Smooth muscle cell (in vitro differentiated cells): ENCODE results near the gene FLNA. TPM values are rescaled to one million over a fixed set of nuclear protein-coding genes. Genes with fewer than 3 reads are reported as not detected.

ENCODE experiments used
- DNase-seq: peaks from one replicate; lab custom pipeline; 2025; ENCODE audit not compliant: unreplicated experiment; lab: John Stamatoyannopoulos, UW
- H2AFZ ChIP-seq: fragments of 200-600 bp; sonication (generic); 2 replicates; pipeline ENCODE4 v1.6.0; 2016; ENCODE audit warnings: antibody characterized with exemption, low read depth, mild to moderate bottlenecking
- H3F3A ChIP-seq: fragments of 200-600 bp; sonication (generic); 2 replicates; pipeline ENCODE4 v1.6.0; 2017; ENCODE audit warnings: antibody characterized with exemption, low read depth
- H3K27ac ChIP-seq: fragments of 200-600 bp; sonication (generic); 2 replicates; pipeline ENCODE4 v1.5.1; 2016; ENCODE audit warnings: low read depth, mild to moderate bottlenecking
- H3K27me3 ChIP-seq: fragments of 200-600 bp; sonication (generic); 2 replicates; pipeline ENCODE4 v1.6.1; 2016; ENCODE audit warnings: low read depth, mild to moderate bottlenecking
- H3K36me3 ChIP-seq: fragments of 200-600 bp; sonication (generic); 2 replicates; pipeline ENCODE4 v1.5.1; 2016; ENCODE audit warnings: low read depth
- H3K4me1 ChIP-seq: fragments of 200-600 bp; sonication (generic); 2 replicates; pipeline ENCODE4 v1.5.1; 2016; ENCODE audit warnings: low read depth
- H3K4me2 ChIP-seq: fragments of 200-600 bp; sonication (generic); 2 replicates; pipeline ENCODE4 v1.6.0; 2016; ENCODE audit warnings: mild to moderate bottlenecking
- H3K4me3 ChIP-seq: fragments of 200-600 bp; sonication (generic); 2 replicates; pipeline ENCODE4 v1.5.1; 2016; ENCODE audit warnings: mild to moderate bottlenecking
- H3K79me2 ChIP-seq: fragments of 200-600 bp; sonication (generic); 2 replicates; pipeline ENCODE4 v1.6.0; 2016; ENCODE audit warnings: low read depth, mild to moderate bottlenecking
- H3K9ac ChIP-seq: fragments of 200-600 bp; sonication (generic); 2 replicates; pipeline ENCODE4 v1.6.0; 2016; ENCODE audit warnings: low read depth
- H3K9me3 ChIP-seq: fragments of 200-600 bp; sonication (generic); replicated peaks from 2 replicates; pipeline ENCODE4 v1.5.1; 2016; ENCODE audit warnings: low read depth
- H4K20me1 ChIP-seq: fragments of 200-600 bp; sonication (generic); 2 replicates; pipeline ENCODE4 v1.6.0; 2016; ENCODE audit warnings: low read depth
- WGBS: methylation state at CpG from one replicate; pipeline ENCODE4 v1.1.7; 2016; ENCODE audit warnings: low lambda C conversion rate; 5-methylcytosine and 5-hydroxymethylcytosine counted together
- polyA plus RNA-seq: library from polyadenylated mRNA; unstranded; fragments of >200 nt; fragmentation: Nextera tagmentation; extraction: Ambion mirVana; gene quantifications from 2 replicates; pipeline ENCODE4 v1.2.1, GENCODE V29; 2016
- total RNA-seq: library from RNA; depleted of rRNA; stranded (reverse); fragments of >200 nt; gene quantifications from 2 replicates; pipeline ENCODE4 v1.2.3, GENCODE V29; 2014
- TF ChIP-seq, protein P1 (sequence below): fragments of 200-600 bp; sonication (generic); IDR thresholded peaks from 2 replicates; pipeline ENCODE4 v1.5.1; 2017; ENCODE audit warnings: borderline replicate concordance, mild to moderate bottlenecking, antibody characterized with exemption; ENCODE audit not compliant: insufficient read depth, poor library complexity, severe bottlenecking

Gene FLNA
- total and polyA plus RNA-seq, 2 experiments from 2014 or later: 860 to 1,632 TPM

- Histone ChIP-seq H3K4me2 (no peak overlapping the region), H3K27ac (no peak overlapping the region), H3K4me1 (no peaks in the 10 kb centered on the region), H3F3A (no peaks in the 10 kb centered on the region), H3K79me2 (no peaks in the 10 kb centered on the region), H3K9ac (no peak overlapping the region), H3K4me3 (no peak overlapping the region), H3K36me3 (no peaks in the 10 kb centered on the region), H4K20me1 (no peaks in the 10 kb centered on the region), H2AFZ (no peak overlapping the region), H3K9me3 (no peaks in the 10 kb centered on the region), H3K27me3 (no peaks in the 10 kb centered on the region)
- 69% methylated on average over 7 of the region's 7 CpGs for WGBS
- TF ChIP-seq, protein P1, sequence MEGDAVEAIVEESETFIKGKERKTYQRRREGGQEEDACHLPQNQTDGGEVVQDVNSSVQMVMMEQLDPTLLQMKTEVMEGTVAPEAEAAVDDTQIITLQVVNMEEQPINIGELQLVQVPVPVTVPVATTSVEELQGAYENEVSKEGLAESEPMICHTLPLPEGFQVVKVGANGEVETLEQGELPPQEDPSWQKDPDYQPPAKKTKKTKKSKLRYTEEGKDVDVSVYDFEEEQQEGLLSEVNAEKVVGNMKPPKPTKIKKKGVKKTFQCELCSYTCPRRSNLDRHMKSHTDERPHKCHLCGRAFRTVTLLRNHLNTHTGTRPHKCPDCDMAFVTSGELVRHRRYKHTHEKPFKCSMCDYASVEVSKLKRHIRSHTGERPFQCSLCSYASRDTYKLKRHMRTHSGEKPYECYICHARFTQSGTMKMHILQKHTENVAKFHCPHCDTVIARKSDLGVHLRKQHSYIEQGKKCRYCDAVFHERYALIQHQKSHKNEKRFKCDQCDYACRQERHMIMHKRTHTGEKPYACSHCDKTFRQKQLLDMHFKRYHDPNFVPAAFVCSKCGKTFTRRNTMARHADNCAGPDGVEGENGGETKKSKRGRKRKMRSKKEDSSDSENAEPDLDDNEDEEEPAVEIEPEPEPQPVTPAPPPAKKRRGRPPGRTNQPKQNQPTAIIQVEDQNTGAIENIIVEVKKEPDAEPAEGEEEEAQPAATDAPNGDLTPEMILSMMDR: no peak
- DNase-seq: no peak
Observed at GRCh38 chrX:154323537-154323936, 50.9 kb downstream of the FLNA start.

DNA sequence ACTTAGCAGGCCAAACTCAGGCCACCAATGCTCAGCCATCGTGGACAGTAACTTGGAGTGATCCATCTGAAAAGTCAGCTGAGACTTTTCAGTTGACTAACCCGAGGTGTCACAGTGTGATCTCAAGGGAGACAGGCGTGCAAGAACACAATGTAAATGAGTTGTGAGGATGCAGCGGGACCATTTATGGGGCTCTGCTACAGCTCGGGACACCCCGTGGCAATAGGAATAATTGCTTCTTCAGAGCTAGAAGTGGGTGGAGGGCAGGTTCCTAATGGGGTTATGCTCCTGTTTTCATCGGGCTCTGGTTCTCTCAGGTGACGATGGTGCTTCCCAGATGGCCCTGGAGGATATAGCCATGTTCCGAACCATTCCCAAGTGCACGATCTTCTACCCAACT is 51.5 kb downstream of the FLNA start:
- H3K4me3 ChIP-seq: no peak overlapping the region
- no peak overlapping the region for H2AFZ ChIP-seq
- no peaks in the 10 kb centered on the region for H3F3A ChIP-seq
- TF ChIP-seq, protein P1: no peak
- no peaks in the 10 kb centered on the region for H3K4me1 ChIP-seq
- H3K9ac ChIP-seq: no peak overlapping the region
- no peak overlapping the region for H3K4me2 ChIP-seq
- H3K27me3 ChIP-seq: no peaks in the 10 kb centered on the region
- no peak for DNase-seq
- H3K36me3 ChIP-seq: no peaks in the 10 kb centered on the region
- H3K79me2 ChIP-seq: no peaks in the 10 kb centered on the region
- H3K27ac ChIP-seq: no peak overlapping the region
- 85% methylated on average over 10 of the region's 10 CpGs for WGBS
- H4K20me1 ChIP-seq: no peaks in the 10 kb centered on the region
- no peaks in the 10 kb centered on the region for H3K9me3 ChIP-seq

- 76% methylated on average over 10 of the region's 10 CpGs for WGBS
- H3F3A ChIP-seq: no peaks in the 10 kb centered on the region
Observed at GRCh38 chrX:154321594-154321993, 52.8 kb downstream of the FLNA start.

DNA sequence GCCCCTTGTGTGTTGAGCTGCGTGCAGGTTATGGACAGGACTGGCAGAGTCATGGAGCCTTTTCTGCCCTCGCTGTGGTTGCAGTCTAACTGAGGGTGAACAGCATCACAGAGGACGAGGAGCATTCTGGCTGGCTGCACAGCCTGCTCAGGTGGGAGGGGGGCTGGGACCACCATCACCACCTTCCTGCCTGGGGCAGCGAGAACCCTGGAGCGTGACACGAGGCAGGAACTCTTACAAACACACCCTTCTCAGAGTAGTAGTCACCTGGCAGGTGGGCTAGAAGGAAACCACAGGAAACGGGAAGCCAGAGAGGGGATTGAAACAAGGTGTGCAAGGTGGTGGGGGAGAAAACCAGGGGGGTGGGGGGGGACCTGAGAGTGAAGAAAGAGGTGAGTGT is 53.3 kb downstream of the FLNA start:
- no peak overlapping the region for H3K9ac ChIP-seq
- no peak overlapping the region for H3K27ac ChIP-seq
- H3K4me1 ChIP-seq: no peaks in the 10 kb centered on the region
- TF ChIP-seq, protein P1: no peak
- no peaks in the 10 kb centered on the region for H3K9me3 ChIP-seq
- H3F3A ChIP-seq: no peaks in the 10 kb centered on the region
- no peak for DNase-seq
- no peaks in the 10 kb centered on the region for H4K20me1 ChIP-seq
- H3K27me3 ChIP-seq: no peaks in the 10 kb centered on the region
- WGBS: 84% methylated on average over 7 of the region's 7 CpGs
- no peak overlapping the region for H3K4me2 ChIP-seq
- no peak overlapping the region for H2AFZ ChIP-seq
- no peaks in the 10 kb centered on the region for H3K36me3 ChIP-seq
- no peak overlapping the region for H3K4me3 ChIP-seq
- H3K79me2 ChIP-seq: no peaks in the 10 kb centered on the region

More at GRCh38 chrX:154321594-154321993, 52.8 kb downstream of the FLNA start:
- no peak overlapping the region for H3K27ac ChIP-seq
- H3K9ac ChIP-seq: no peak overlapping the region
- no peaks in the 10 kb centered on the region for H3K79me2 ChIP-seq
- no peaks in the 10 kb centered on the region for H3K4me1 ChIP-seq
- no peak overlapping the region for H3K4me2 ChIP-seq
- TF ChIP-seq, protein P1: no peak
- H3K4me3 ChIP-seq: no peak overlapping the region
- H2AFZ ChIP-seq: no peak overlapping the region
- H3K36me3 ChIP-seq: no peaks in the 10 kb centered on the region
- H3K27me3 ChIP-seq: no peaks in the 10 kb centered on the region
- no peak for DNase-seq
- no peaks in the 10 kb centered on the region for H4K20me1 ChIP-seq
- no peaks in the 10 kb centered on the region for H3K9me3 ChIP-seq
